Vagina (tissue), 2 donors: ENCODE data around the gene CARD9.

ENCODE experiments used
- CTCF ChIP-seq, 3 experiments: fragments of 450-650 bp in 2 of 3; fragments of 200-600 bp in 1 of 3; sonication (generic) in 1 of 3; IDR thresholded peaks; one replicate each; pipeline ENCODE4 v1.5.1; 2017 to 2019; ENCODE audit warnings: antibody characterized with exemption in 3 of 3, mild to moderate bottlenecking in 2 of 3, moderate library complexity in 2 of 3
- POLR2A ChIP-seq, 2 donors: fragments of 450-650 bp; IDR thresholded peaks; one replicate each; pipeline ENCODE4 v1.6.1; 2017; ENCODE audit warnings: antibody characterized with exemption in 2 of 2, mild to moderate bottlenecking in 2 of 2, moderate library complexity in 2 of 2
- POLR2AphosphoS5 ChIP-seq, 2 donors: sonication (generic); formaldehyde crosslinking; IDR thresholded peaks; one replicate each; pipeline ENCODE4 v1.9.0; 2017; ENCODE audit warnings: antibody characterized with exemption in 2 of 2, mild to moderate bottlenecking in 2 of 2, low read depth in 1 of 2; ENCODE audit not compliant: insufficient read depth in 1 of 2

- TF ChIP-seq CTCF (IDR thresholded peaks at IDR 0.05) (no peak), POLR2A (IDR thresholded peaks at IDR 0.05) (no peak), POLR2AphosphoS5 (IDR thresholded peaks at IDR 0.05; ENCODE audit: insufficient read depth in 1 of 2, low read depth in 1 of 2) (no peak)
Measured at GRCh38 chr9:136341769-136342168, 31.7 kb downstream of the CARD9 start.
